Gastrocnemius medialis (tissue), 4 donors: Measurements from ENCODE around the gene BIRC7. TPM values are rescaled to one million over a fixed set of nuclear protein-coding genes. Genes with fewer than 3 reads are reported as not detected.

Source experiments
- ATAC-seq, 2 donors: fragments of 150-250 bp; one replicate each; pipeline ENCODE4 v1.9.1; 2016
- DNase-seq, 2 donors: peaks; one replicate each; pipeline ENCODE4 v3.0.0-alpha.2; 2019
- H3K27ac ChIP-seq, 4 donors: fragments of 200-600 bp; sonication (generic); 1 replicate in 1 of 4; 2 replicates in 3 of 4; pipeline ENCODE4 v1.5.1; 2016 to 2018; ENCODE audit warnings: mild to moderate bottlenecking in 2 of 4, moderate library complexity in 1 of 4
- H3K27me3 ChIP-seq, 3 donors: fragments of 200-600 bp; sonication (generic) in 2 of 3; 1 replicate in 1 of 3; 2 replicates in 2 of 3; pipeline versions ENCODE4 v1.5.1 to v1.6.0; 2016 to 2019; ENCODE audit warnings: mild to moderate bottlenecking in 1 of 3, moderate library complexity in 1 of 3
- H3K36me3 ChIP-seq, 2 donors: fragments of 200-600 bp; sonication (generic) in 1 of 2; one replicate each; pipeline ENCODE4 v1.5.1; 2017 to 2018
- H3K4me1 ChIP-seq, 2 donors: fragments of 200-600 bp; sonication (generic) in 1 of 2; one replicate each; pipeline ENCODE4 v1.5.1; 2016 to 2017; ENCODE audit warnings: mild to moderate bottlenecking in 2 of 2
- H3K4me3 ChIP-seq, 4 donors: fragments of 200-600 bp; sonication (generic) in 3 of 4; 1 replicate in 1 of 4; 2 replicates in 3 of 4; pipeline ENCODE4 v1.5.1; 2016 to 2019; ENCODE audit warnings: mild to moderate bottlenecking in 2 of 4
- H3K9me3 ChIP-seq, 3 donors: fragments of 200-600 bp; sonication (generic) in 2 of 3; 1 replicate in 1 of 3; 2 replicates in 2 of 3; pipeline ENCODE4 v1.5.1; 2016 to 2019
- POLR2A ChIP-seq, 2 donors: fragments of 450-650 bp; IDR thresholded peaks; one replicate each; pipeline ENCODE4 v1.6.1; 2017; ENCODE audit warnings: antibody characterized with exemption in 2 of 2, mild to moderate bottlenecking in 2 of 2, moderate library complexity in 2 of 2
- in situ Hi-C, 4 donors: fragments of 200-750 bp; cut with MboI; loops; one replicate each; pipeline versions ENCODE4 v1.15.0 to v1.8.0; 2017; ENCODE audit warnings: low sequenced_read_pairs in 4 of 4
- intact Hi-C: fragments of 100-400 bp; cut with DNase I; formaldehyde crosslinking; loops from one replicate; pipeline ENCODE4 v1.15.1; 2023; ENCODE audit warnings: low total_unique reads
- total RNA-seq, 4 donors: library from RNA; depleted of rRNA; stranded (reverse); fragments of >200 nt; gene quantifications; one replicate each; pipeline versions ENCODE4 v1.1.0 to v1.2.3, GENCODE V29; 2016
- TF ChIP-seq, protein P1 (sequence below), 5 experiments: fragments of 450-650 bp in 3 of 5; fragments of 200-600 bp in 2 of 5; sonication (generic) in 2 of 5; IDR thresholded peaks in 4 of 5; conservative IDR thresholded peaks in 1 of 5; 1 replicate in 4 of 5; 2 replicates in 1 of 5; pipeline ENCODE4 v1.5.1; 2016 to 2019; ENCODE audit warnings: antibody characterized with exemption in 5 of 5, mild to moderate bottlenecking in 3 of 5, moderate library complexity in 3 of 5

The BIRC7 gene
- total RNA-seq, 4 donors from 2014 or later, result not detected

DNA sequence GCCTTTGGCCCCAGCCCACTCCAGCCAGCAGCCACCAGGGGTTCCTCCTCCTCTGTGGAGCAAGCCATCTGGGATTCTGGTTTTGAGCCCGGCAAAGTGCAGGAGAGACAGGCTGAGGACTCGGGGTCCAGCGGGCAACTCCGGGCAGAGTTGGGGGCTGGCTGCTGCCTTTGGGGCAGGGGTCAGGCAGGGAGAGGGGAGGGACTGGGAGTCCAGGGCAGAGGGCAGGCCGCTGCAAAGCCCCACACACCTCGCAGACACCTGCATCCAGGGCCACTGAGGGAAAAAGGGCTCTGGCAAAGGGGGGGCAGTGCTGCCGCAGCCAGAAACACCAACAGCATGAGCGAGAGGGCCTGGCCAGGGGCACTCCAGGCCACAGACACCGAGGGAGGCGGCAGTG, 8.8 kb downstream of the BIRC7 start:
- ATAC-seq, result no peak
- Histone ChIP-seq H3K4me1 (no peaks in the 10 kb centered on the region), H3K36me3 (no peaks in the 10 kb centered on the region), H3K27ac (no peak overlapping the region), H3K9me3 (no peaks in the 10 kb centered on the region), H3K4me3 (no peak overlapping the region), H3K27me3 (peaks cover 9 to 21% (median 12%) of the 10 kb centered on the region in 3 donors)
- in situ Hi-C loops, result no loop called here
- intact Hi-C loops, result no loop called here
- TF ChIP-seq, protein P1, sequence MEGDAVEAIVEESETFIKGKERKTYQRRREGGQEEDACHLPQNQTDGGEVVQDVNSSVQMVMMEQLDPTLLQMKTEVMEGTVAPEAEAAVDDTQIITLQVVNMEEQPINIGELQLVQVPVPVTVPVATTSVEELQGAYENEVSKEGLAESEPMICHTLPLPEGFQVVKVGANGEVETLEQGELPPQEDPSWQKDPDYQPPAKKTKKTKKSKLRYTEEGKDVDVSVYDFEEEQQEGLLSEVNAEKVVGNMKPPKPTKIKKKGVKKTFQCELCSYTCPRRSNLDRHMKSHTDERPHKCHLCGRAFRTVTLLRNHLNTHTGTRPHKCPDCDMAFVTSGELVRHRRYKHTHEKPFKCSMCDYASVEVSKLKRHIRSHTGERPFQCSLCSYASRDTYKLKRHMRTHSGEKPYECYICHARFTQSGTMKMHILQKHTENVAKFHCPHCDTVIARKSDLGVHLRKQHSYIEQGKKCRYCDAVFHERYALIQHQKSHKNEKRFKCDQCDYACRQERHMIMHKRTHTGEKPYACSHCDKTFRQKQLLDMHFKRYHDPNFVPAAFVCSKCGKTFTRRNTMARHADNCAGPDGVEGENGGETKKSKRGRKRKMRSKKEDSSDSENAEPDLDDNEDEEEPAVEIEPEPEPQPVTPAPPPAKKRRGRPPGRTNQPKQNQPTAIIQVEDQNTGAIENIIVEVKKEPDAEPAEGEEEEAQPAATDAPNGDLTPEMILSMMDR (IDR thresholded peaks at IDR 0.05 in 4 of 5, conservative IDR thresholded peaks at IDR 0.05 in 1 of 5), result no peak
- TF ChIP-seq POLR2A (IDR thresholded peaks at IDR 0.05), result no peak
- no peak for DNase-seq

DNA sequence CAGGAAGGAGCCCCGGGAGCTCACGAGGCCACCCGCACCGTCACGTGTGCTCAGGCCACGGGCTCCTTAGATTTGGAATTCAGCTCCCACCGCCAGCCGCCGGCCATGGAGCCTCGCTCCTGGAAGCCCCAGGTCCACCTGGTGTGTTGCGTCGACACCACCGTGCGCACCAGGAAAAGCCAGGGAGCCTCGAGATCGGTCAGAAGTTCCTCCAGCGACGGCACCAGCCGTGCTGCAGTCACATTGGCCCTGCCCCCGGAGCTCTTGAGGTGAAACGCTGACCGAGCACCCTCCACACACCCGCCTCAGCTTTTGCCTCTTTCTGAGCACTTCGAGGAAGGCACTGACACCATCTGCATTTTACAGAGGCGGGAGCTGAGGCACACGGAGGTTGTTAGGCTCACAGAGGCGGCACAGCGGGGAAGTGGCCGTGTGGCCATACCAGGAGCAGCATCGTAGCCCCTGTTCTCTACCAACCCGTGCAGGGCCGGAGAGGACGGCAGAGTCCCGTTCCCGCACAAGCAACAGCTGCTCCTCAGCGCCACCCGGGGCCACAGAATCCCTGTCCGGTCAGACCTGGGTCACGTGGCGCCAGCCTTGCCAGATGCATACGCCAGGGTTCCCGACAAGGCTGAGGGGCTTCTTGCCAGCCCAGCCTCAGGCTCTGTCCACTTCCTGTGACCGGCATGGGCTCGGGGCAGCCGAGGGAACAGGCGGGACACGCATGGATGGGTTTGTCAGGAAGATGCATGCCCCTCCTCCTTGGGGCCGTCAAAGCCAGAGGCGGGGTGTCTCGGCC, 11.0 kb downstream of the BIRC7 start:
- TF ChIP-seq, protein P1 (IDR thresholded peaks at IDR 0.05 in 4 of 5, conservative IDR thresholded peaks at IDR 0.05 in 1 of 5), result no peak
- TF ChIP-seq POLR2A (IDR thresholded peaks at IDR 0.05), result no peak
- no peak for DNase-seq
- H3K27me3 ChIP-seq, result peaks cover 15 to 26% (median 17%) of the 10 kb centered on the region in 3 donors
- H3K36me3 ChIP-seq, result no peaks in the 10 kb centered on the region
- no peaks in the 10 kb centered on the region for H3K9me3 ChIP-seq
- in situ Hi-C loops, result no loop called here
- intact Hi-C loops, result no loop called here
- no peak overlapping the region for H3K27ac ChIP-seq
- no peak overlapping the region for H3K4me3 ChIP-seq
- no peaks in the 10 kb centered on the region for H3K4me1 ChIP-seq
- no peak for ATAC-seq

DNA sequence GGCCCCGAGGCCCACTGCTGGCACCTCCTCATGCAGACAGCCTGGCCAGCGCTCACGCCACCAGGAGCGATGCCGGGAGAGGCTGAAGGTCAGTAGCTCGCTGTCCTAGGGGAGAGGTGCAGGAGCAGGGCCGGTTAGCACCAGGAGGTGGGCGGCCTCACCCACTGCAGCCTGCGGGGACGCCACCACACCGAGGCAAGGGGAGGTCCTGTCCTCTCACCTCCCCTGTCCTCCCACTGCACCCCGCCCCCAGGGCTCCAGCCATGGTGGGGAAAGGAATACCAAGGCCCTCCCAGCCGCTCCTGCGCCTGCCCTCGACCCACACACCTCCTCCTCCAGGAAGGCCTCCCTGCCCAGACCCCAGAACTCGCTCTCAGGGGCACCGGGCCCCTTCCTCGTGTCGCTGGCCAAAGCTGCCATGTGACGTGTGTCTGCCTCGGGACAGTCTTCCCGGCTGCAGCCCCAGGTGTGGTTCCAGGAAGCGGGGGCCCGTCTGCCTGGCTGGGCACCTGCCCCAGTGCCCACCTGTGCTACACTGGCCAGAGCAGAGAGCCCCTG, 12.0 kb downstream of the BIRC7 start:
- intact Hi-C loops, result no loop called here

DNA sequence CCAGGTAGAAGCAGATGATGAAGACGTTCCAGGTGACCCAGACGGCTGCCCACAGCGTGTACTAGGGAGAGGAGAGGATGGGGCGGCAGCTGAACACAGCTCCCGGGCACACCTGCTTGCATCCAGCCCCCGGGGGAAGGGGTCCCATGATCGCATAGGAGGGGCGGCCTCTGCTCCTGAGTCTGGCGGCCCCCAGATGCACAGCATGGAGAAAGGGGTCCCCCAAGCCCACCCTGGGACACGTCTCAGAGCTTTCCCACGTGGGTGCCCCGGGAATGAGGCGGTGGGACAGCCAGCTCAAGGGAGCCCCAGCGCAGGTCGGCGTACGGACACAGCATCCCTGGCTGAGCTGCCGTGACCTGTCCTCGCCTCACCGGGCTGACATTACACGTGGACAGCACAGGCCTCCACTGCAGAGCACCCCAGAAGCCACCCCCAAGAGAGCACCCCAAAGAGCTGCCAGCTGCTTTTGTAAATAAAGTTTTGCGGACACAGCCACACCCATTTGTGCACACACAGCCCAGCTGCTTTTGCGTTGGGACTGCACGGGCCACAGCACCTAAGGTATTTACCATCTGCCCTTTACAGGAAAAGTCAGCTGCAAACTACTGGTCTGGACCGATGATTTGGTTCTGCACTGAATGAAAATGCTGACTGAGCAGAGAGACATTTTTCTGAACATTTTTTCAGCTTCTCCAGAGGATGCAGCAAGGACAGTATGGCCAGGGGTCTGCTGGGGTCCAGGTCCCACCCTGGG, 13.3 kb downstream of the BIRC7 start:
- DNase-seq (no peak), ATAC-seq (no peak)
- Histone ChIP-seq H3K4me1 (no peaks in the 10 kb centered on the region), H3K27ac (no peak overlapping the region), H3K9me3 (no peaks in the 10 kb centered on the region), H3K4me3 (no peak overlapping the region), H3K27me3 (peaks cover 27 to 48% (median 39%) of the 10 kb centered on the region in 3 donors), H3K36me3 (no peaks in the 10 kb centered on the region)
- intact Hi-C loops, result no loop called here
- TF ChIP-seq POLR2A (IDR thresholded peaks at IDR 0.05), result no peak
- TF ChIP-seq, protein P1 (IDR thresholded peaks at IDR 0.05 in 4 of 5, conservative IDR thresholded peaks at IDR 0.05 in 1 of 5), result no peak
- in situ Hi-C loops, result no loop called here

More for the DNA sequence above, 12.0 kb downstream of the BIRC7 start:
- in situ Hi-C loops, result no loop called here
- TF ChIP-seq POLR2A (IDR thresholded peaks at IDR 0.05), result no peak
- TF ChIP-seq, protein P1 (IDR thresholded peaks at IDR 0.05 in 4 of 5, conservative IDR thresholded peaks at IDR 0.05 in 1 of 5), result no peak
- no peaks in the 10 kb centered on the region for H3K36me3 ChIP-seq
- H3K4me1 ChIP-seq, result no peaks in the 10 kb centered on the region
- ATAC-seq (no peak), DNase-seq (no peak)
- peaks cover 20 to 36% (median 27%) of the 10 kb centered on the region in 3 donors for H3K27me3 ChIP-seq
- no peaks in the 10 kb centered on the region for H3K9me3 ChIP-seq
- H3K27ac ChIP-seq, result no peak overlapping the region
- no peak overlapping the region for H3K4me3 ChIP-seq
